Measurements from ENCODE around the gene MPRIP. TPM values are rescaled to one million over a fixed set of nuclear protein-coding genes. Genes with fewer than 3 reads are reported as not detected.

Gene MPRIP
- polyA plus RNA-seq, 1 donor from 2014 or later, result 47.3 TPM

- no peaks in the 10 kb centered on the region for H4K20me1 ChIP-seq (ENCODE audit: insufficient read depth)
- H2AFZ ChIP-seq (ENCODE audit: low read depth, low read length), result no peak overlapping the region
- no peaks in the 10 kb centered on the region for H3K36me3 ChIP-seq (ENCODE audit: insufficient read depth, low read length)
Measured at GRCh38 chr17:17089796-17090641, 47.8 kb downstream of the MPRIP start.

GRCh38 chr17:17090642-17091103, 48.4 kb downstream of the MPRIP start:
- H3K36me3 ChIP-seq (ENCODE audit: insufficient read depth, low read length), result no peaks in the 10 kb centered on the region
- H3K9ac ChIP-seq (ENCODE audit: low read length), result no peak overlapping the region
- TF ChIP-seq SMC3 (conservative IDR thresholded peaks at IDR 0.05; ENCODE audit: poor library complexity), result no peak
- no peaks in the 10 kb centered on the region for H3K9me2 ChIP-seq (ENCODE audit: insufficient read depth, low read length)
- H2AFZ ChIP-seq (ENCODE audit: low read depth, low read length), result no peak overlapping the region
- no peaks in the 10 kb centered on the region for H4K20me1 ChIP-seq (ENCODE audit: insufficient read depth)
- peaks cover 6% of the 10 kb centered on the region for H3K79me2 ChIP-seq (replicated peaks; ENCODE audit: insufficient read depth, low read length)
- H3K9me3 ChIP-seq (ENCODE audit: low read length), result no peaks in the 10 kb centered on the region
- no peaks in the 10 kb centered on the region for H3F3A ChIP-seq (ENCODE audit: insufficient read depth, low read length, poor library complexity, severe bottlenecking)
- H3K4me2 ChIP-seq (ENCODE audit: low read length), result no peak overlapping the region
- no peak overlapping the region for H3K4me3 ChIP-seq (ENCODE audit: low read length)
- no peak overlapping the region for H3K27ac ChIP-seq (ENCODE audit: low read length)
- no peaks in the 10 kb centered on the region for H3K27me3 ChIP-seq (ENCODE audit: insufficient read depth, low read depth, low read length)

More at GRCh38 chr17:17089796-17090641, 47.8 kb downstream of the MPRIP start:
- H3K9me2 ChIP-seq (ENCODE audit: insufficient read depth, low read length), result no peaks in the 10 kb centered on the region
- H3K27me3 ChIP-seq (ENCODE audit: insufficient read depth, low read depth, low read length), result no peaks in the 10 kb centered on the region
- TF ChIP-seq SMC3 (conservative IDR thresholded peaks at IDR 0.05; ENCODE audit: poor library complexity) (no peak), CTCF (IDR thresholded peaks at IDR 0.05; ENCODE audit: poor library complexity, severe bottlenecking) (no peak), EZH2 (IDR thresholded peaks at IDR 0.05; ENCODE audit: borderline replicate concordance, insufficient read depth, low read length, poor library complexity, severe bottlenecking) (no peak), REST (IDR thresholded peaks at IDR 0.05; ENCODE audit: borderline replicate concordance) (no peak), RAD21 (conservative IDR thresholded peaks at IDR 0.05) (no peak), TAF1 (IDR thresholded peaks at IDR 0.05; ENCODE audit: low read depth) (no peak), EP300 (conservative IDR thresholded peaks at IDR 0.05; ENCODE audit: poor library complexity, severe bottlenecking) (no peak)
- H3K9ac ChIP-seq (ENCODE audit: low read length), result no peak overlapping the region
- H3K4me2 ChIP-seq (ENCODE audit: low read length), result no peak overlapping the region
- no peak overlapping the region for H3K4me3 ChIP-seq (ENCODE audit: low read length)
- no peaks in the 10 kb centered on the region for H3K9me3 ChIP-seq (ENCODE audit: low read length)
- H3K27ac ChIP-seq (ENCODE audit: low read length), result no peak overlapping the region
- H3K79me2 ChIP-seq (replicated peaks; ENCODE audit: insufficient read depth, low read length), result peaks cover 6% of the 10 kb centered on the region
- no peaks in the 10 kb centered on the region for H3F3A ChIP-seq (ENCODE audit: insufficient read depth, low read length, poor library complexity, severe bottlenecking)
